ENCODE results near the gene ARHGAP15. TPM values are rescaled to one million over a fixed set of nuclear protein-coding genes. Genes with fewer than 3 reads are reported as not detected.

Gene ARHGAP15
- total RNA-seq, 4 donors from 2014 or later = 7.9 to 32.5 (median 20.7) TPM

GRCh38 chr2:143241403-143242088 lies 112.3 kb downstream of the ARHGAP15 start:
- TF ChIP-seq CTCF (IDR thresholded peaks at IDR 0.05; ENCODE audit: low read depth) = no peak

GRCh38 chr2:143246246-143246645 lies 117.0 kb downstream of the ARHGAP15 start:
- TF ChIP-seq CTCF (IDR thresholded peaks at IDR 0.05; ENCODE audit: low read depth) = no peak

- no peak for TF ChIP-seq CTCF (IDR thresholded peaks at IDR 0.05; ENCODE audit: low read depth)
Observed at GRCh38 chr2:143246815-143247744, 117.9 kb downstream of the ARHGAP15 start.

GRCh38 chr2:143248631-143249030 lies 119.4 kb downstream of the ARHGAP15 start:
- no peak for TF ChIP-seq CTCF (IDR thresholded peaks at IDR 0.05; ENCODE audit: low read depth)

- TF ChIP-seq CTCF (IDR thresholded peaks at IDR 0.05; ENCODE audit: low read depth) = no peak
Observed at GRCh38 chr2:143251681-143252080, 122.5 kb downstream of the ARHGAP15 start.

GRCh38 chr2:143252138-143252907 lies 123.1 kb downstream of the ARHGAP15 start:
- no peak for TF ChIP-seq CTCF (IDR thresholded peaks at IDR 0.05; ENCODE audit: low read depth)
